ENCODE data around the gene LRRC43.
A peak's percentile ranks its signal among the peaks of the same experiment; 100 is the strongest.

LRRC43 gene, protein sequence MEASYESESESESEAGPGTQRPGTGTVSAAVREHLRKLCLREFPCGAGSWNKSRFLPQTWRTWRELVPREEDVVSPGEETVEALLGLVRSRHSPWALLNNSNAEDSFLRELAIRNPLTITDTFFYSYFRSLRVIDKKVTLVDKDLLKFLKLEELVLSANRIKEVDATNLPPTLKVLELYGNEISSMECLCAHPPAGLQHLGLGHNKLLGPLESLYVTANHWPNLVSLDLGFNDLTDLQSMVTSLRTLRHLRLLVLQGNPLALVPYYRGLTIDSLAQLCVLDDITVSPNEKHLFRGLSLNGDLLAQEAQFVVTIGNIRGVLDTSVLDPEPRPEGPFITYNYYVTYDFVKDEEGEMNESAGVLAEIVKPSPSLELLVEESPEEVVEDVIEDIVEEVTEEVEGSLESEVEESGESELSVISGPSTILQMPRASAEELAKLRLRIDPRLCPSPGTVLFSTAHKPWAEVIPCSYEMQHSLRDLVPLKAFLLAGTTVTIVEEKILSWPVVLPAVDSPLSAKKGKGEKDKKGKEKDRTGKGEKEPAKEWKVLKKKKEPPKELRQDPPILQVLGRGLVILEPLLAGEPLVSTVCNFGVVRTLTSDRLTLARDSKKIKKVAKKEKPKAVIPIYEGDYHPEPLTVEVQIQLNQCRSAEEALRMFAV

DNA sequence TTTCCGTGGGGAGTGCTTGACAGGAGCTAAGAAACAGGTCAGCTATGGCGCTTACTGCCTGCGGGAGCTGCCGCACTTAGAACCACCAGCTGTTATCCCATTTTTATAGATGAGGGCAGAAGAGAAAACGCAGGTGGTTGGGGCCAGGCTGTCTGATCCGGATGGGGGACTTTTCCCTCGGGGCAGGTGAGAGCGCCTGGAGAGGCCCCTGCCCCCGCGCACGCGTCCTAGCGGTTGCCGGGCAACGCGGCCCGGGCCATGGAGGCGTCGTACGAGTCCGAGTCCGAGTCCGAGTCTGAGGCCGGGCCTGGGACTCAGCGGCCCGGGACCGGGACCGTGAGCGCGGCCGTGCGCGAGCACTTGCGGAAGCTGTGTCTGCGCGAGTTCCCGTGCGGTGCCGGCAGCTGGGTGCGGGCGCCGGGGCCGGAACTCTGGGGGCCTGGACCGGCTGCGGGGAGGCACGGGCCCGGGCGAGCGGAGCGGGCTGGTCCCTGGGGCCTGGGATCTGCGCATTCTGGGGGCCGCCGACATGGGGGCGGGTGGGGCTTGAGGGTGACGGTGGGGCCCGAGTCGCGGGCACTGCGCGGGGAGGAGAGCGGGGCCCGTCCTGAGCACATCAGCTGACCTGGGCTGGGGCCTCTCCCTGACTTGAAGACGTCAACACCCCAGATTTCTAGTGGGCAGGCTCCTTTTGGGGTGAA lies at the start of gene LRRC43:
TSS of gene LRRC43 (plus strand) at position 237 of the 701 bp plus-strand sequence. CDS start at position 259, 22 bp downstream.
- Histone ChIP-seq H3K9me3 (ENCODE audit: control insufficient read depth in 1 of 2, low read length in 2 of 2) (no peaks in the 10 kb centered on the region), H3K36me3 (ENCODE audit: control insufficient read depth in 1 of 2, insufficient read depth in 2 of 2, low read length in 2 of 2) (no peaks in the 10 kb centered on the region), H3K4me3 (ENCODE audit: low read depth in 1 of 2, low read length in 2 of 2) (peak within 1 kb of the TSS; percentile 44 to 68), H3K4me1 (ENCODE audit: control insufficient read depth in 1 of 2, insufficient read depth in 2 of 2, low read length in 2 of 2) (peaks cover 0 to 3% of the 10 kb centered on the region in 2 donors), H3K27me3 (ENCODE audit: low read depth, low read length) (no peaks in the 10 kb centered on the region), H3K27ac (ENCODE audit: low read length) (no peak within 1 kb of the TSS)

DNA sequence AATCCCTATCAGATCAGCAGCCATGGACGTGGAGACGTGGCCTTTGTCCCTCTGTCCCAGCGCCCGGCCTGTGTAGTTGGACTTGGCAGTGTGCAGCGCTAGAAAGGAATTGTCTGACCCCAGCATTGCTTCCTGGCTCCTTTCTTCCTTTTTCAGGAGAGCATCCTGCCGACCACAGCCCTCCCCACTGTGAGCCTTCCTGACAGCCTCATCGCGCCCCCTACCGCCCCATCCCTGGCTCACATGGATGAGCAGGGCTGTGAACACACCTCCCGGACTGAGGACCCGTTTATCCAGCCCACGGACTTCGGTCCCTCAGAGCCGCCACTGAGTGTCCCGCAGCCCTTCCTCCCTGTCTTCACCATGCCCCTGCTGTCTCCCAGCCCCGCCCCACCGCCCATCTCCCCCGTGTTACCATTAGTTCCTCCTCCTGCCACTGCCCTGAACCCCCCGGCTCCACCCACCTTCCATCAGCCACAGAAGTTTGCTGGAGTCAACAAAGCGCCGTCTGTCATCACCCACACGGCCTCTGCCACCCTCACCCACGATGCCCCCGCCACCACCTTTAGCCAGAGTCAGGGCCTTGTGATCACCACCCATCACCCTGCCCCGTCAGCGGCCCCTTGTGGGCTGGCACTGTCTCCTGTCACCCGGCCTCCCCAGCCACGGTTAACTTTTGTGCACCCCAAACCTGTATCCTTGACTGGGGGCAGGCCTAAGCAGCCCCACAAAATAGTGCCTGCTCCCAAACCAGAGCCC lies 49.6 kb upstream of the LRRC43 start:
- H3K27ac ChIP-seq (ENCODE audit: low read length): no peak overlapping the region
- H3K4me1 ChIP-seq (ENCODE audit: control insufficient read depth in 1 of 2, insufficient read depth in 2 of 2, low read length in 2 of 2): no peaks in the 10 kb centered on the region
- H3K9me3 ChIP-seq (ENCODE audit: control insufficient read depth in 1 of 2, low read length in 2 of 2): no peaks in the 10 kb centered on the region
- no peak overlapping the region for H3K4me3 ChIP-seq (ENCODE audit: low read depth in 1 of 2, low read length in 2 of 2)
- H3K27me3 ChIP-seq (ENCODE audit: low read depth, low read length): no peaks in the 10 kb centered on the region
- H3K36me3 ChIP-seq (ENCODE audit: control insufficient read depth in 1 of 2, insufficient read depth in 2 of 2, low read length in 2 of 2): peaks cover 63 to 80% of the 10 kb centered on the region in 2 donors

DNA sequence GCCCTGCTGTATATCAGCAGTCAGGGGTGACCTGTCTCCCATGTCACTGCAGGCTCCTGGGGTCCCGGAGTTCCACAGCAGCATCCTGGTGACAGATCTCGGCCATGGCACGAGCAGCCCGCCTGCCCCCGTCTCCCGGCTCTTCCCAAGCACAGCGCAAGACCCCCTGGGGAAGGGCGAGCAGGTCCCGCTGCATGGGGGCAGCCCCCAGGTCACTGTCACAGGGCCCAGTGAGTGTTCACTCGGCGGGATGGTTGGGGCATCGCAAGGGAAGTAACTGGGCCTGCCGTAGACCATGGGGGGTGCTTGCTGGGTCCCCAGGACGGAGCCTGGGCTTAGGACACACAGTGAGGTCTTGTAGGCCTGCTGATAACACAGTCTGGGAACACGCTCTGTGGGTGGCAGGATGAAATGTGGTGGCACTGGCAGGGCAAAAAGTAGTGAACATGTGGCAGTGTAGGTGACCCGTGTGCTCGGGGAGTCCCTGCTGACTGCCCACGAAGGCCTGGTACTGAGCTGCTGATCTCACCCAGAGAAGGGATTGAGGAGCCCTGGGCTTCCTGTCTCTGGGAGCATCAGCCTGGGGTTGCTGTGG lies 47.4 kb upstream of the LRRC43 start:
- no peaks in the 10 kb centered on the region for H3K9me3 ChIP-seq (ENCODE audit: control insufficient read depth in 1 of 2, low read length in 2 of 2)
- no peak overlapping the region for H3K27ac ChIP-seq (ENCODE audit: low read length)
- no peaks in the 10 kb centered on the region for H3K27me3 ChIP-seq (ENCODE audit: low read depth, low read length)
- H3K4me1 ChIP-seq (ENCODE audit: control insufficient read depth in 1 of 2, insufficient read depth in 2 of 2, low read length in 2 of 2): no peaks in the 10 kb centered on the region
- no peak overlapping the region for H3K4me3 ChIP-seq (ENCODE audit: low read depth in 1 of 2, low read length in 2 of 2)
- peaks cover 50 to 78% of the 10 kb centered on the region in 2 donors for H3K36me3 ChIP-seq (ENCODE audit: control insufficient read depth in 1 of 2, insufficient read depth in 2 of 2, low read length in 2 of 2)

DNA sequence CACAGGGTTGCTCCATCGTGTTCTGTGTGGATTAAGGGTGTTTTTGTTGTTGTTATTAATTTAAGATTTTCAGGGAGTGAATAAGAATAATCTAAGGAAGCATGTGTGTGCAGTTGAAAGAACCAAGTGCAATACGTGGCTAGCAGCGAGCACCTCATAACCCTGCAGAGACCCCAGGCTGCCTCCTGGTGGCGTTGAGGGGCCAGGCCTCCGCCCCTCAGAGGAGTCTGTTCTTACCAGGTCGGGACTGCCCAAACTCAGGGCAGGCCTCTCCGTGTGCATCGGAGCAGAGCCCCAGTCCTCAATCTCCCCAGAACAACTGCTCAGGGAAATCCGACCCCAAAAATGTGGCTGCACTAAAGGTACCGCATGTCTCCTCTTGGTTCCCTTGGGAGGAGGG lies 45.7 kb upstream of the LRRC43 start:
- H3K36me3 ChIP-seq (ENCODE audit: control insufficient read depth in 1 of 2, insufficient read depth in 2 of 2, low read length in 2 of 2): peaks cover 51 to 84% of the 10 kb centered on the region in 2 donors
- H3K4me1 ChIP-seq (ENCODE audit: control insufficient read depth in 1 of 2, insufficient read depth in 2 of 2, low read length in 2 of 2): no peaks in the 10 kb centered on the region
- no peaks in the 10 kb centered on the region for H3K9me3 ChIP-seq (ENCODE audit: control insufficient read depth in 1 of 2, low read length in 2 of 2)
- no peak overlapping the region for H3K4me3 ChIP-seq (ENCODE audit: low read depth in 1 of 2, low read length in 2 of 2)
- no peaks in the 10 kb centered on the region for H3K27me3 ChIP-seq (ENCODE audit: low read depth, low read length)
- H3K27ac ChIP-seq (ENCODE audit: low read length): no peak overlapping the region

DNA sequence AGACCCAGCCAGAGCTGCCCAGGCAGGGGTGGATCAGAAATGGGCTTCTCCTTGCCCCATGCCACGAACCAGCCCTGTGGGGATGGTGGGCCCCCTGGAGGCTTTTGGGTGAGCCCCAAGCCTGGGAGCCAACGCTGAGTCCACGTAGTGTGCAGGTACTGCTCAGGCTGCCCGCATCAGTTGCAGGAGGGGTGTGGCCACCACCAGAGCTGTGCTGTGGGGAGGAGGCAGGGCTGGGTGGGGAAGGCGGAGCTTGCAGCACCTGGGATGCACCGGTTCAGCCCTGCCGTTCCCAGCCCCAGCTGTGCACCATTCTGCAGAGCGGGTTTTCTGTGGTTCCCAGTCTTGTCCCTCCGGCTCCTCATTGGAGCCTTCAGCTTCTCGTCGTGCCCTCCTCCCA lies 45.2 kb upstream of the LRRC43 start:
- Histone ChIP-seq H3K4me3 (ENCODE audit: low read depth in 1 of 2, low read length in 2 of 2) (no peak overlapping the region), H3K27ac (ENCODE audit: low read length) (no peak overlapping the region), H3K4me1 (ENCODE audit: control insufficient read depth in 1 of 2, insufficient read depth in 2 of 2, low read length in 2 of 2) (no peaks in the 10 kb centered on the region), H3K27me3 (ENCODE audit: low read depth, low read length) (no peaks in the 10 kb centered on the region), H3K9me3 (ENCODE audit: control insufficient read depth in 1 of 2, low read length in 2 of 2) (no peaks in the 10 kb centered on the region), H3K36me3 (ENCODE audit: control insufficient read depth in 1 of 2, insufficient read depth in 2 of 2, low read length in 2 of 2) (peaks cover 51 to 85% of the 10 kb centered on the region in 2 donors)

DNA sequence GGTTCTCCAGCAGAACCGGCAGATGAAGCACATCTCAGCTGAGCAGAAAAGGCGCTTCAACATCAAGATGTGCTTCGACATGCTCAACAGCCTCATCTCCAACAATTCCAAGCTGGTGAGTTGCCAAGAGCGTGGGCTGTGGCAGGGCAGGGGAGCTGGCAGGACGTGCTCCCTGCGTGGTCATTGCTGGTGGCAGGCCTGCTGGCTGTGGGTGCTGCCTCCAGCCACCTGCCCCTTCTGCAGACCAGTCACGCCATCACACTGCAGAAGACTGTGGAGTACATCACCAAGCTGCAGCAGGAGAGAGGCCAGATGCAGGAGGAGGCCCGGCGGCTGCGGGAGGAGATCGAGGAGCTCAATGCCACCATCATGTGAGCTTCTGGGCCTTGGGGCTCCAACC lies 44.7 kb upstream of the LRRC43 start:
- no peak overlapping the region for H3K4me3 ChIP-seq (ENCODE audit: low read depth in 1 of 2, low read length in 2 of 2)
- no peak overlapping the region for H3K27ac ChIP-seq (ENCODE audit: low read length)
- H3K27me3 ChIP-seq (ENCODE audit: low read depth, low read length): no peaks in the 10 kb centered on the region
- no peaks in the 10 kb centered on the region for H3K9me3 ChIP-seq (ENCODE audit: control insufficient read depth in 1 of 2, low read length in 2 of 2)
- peaks cover 51 to 85% of the 10 kb centered on the region in 2 donors for H3K36me3 ChIP-seq (ENCODE audit: control insufficient read depth in 1 of 2, insufficient read depth in 2 of 2, low read length in 2 of 2)
- H3K4me1 ChIP-seq (ENCODE audit: control insufficient read depth in 1 of 2, insufficient read depth in 2 of 2, low read length in 2 of 2): no peaks in the 10 kb centered on the region

DNA sequence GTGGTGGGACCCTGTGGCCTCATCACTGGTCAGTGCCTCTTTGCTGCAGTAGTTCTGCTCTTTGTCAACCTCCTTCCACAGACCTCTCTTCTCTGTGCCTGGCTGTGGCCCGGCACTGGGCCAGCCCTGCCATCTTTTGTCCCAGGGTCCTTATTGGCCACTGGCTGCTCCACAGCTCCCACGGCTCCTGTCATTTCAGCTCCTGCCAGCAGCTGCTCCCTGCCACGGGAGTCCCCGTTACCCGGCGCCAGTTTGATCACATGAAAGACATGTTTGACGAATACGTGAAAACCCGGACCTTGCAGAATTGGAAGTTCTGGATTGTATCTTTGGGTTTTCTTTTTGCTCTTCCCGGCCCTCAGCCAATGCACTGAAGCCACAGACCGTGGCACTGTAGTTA lies 44.3 kb upstream of the LRRC43 start:
- Histone ChIP-seq H3K4me3 (ENCODE audit: low read depth in 1 of 2, low read length in 2 of 2) (no peak overlapping the region), H3K27ac (ENCODE audit: low read length) (no peak overlapping the region), H3K9me3 (ENCODE audit: control insufficient read depth in 1 of 2, low read length in 2 of 2) (no peaks in the 10 kb centered on the region), H3K36me3 (ENCODE audit: control insufficient read depth in 1 of 2, insufficient read depth in 2 of 2, low read length in 2 of 2) (peaks cover 54 to 85% of the 10 kb centered on the region in 2 donors), H3K4me1 (ENCODE audit: control insufficient read depth in 1 of 2, insufficient read depth in 2 of 2, low read length in 2 of 2) (no peaks in the 10 kb centered on the region), H3K27me3 (ENCODE audit: low read depth, low read length) (no peaks in the 10 kb centered on the region)

DNA sequence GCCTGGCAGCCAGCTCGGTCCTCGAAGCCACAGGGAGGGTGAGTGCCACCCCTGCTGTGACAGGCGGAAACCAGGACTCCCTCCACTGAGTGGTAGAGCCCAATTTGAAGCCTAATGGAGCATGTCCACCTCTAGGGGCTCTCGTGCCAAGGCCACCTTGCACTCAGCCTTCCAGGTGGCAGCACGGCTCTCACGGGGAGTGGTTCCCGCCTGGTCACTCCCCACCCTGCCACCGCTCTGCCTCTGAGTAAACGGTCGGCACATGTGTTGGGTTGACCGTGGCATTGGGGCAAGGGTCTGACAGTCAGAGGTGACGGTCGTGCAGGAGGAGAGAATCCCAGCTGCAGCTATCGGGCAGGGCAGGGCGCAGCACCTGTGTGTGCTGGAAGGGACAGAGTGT lies 43.7 kb upstream of the LRRC43 start:
- Histone ChIP-seq H3K27me3 (ENCODE audit: low read depth, low read length) (no peaks in the 10 kb centered on the region), H3K4me1 (ENCODE audit: control insufficient read depth in 1 of 2, insufficient read depth in 2 of 2, low read length in 2 of 2) (no peaks in the 10 kb centered on the region), H3K27ac (ENCODE audit: low read length) (no peak overlapping the region), H3K4me3 (ENCODE audit: low read depth in 1 of 2, low read length in 2 of 2) (no peak overlapping the region), H3K36me3 (ENCODE audit: control insufficient read depth in 1 of 2, insufficient read depth in 2 of 2, low read length in 2 of 2) (peaks cover 54 to 84% of the 10 kb centered on the region in 2 donors), H3K9me3 (ENCODE audit: control insufficient read depth in 1 of 2, low read length in 2 of 2) (no peaks in the 10 kb centered on the region)

DNA sequence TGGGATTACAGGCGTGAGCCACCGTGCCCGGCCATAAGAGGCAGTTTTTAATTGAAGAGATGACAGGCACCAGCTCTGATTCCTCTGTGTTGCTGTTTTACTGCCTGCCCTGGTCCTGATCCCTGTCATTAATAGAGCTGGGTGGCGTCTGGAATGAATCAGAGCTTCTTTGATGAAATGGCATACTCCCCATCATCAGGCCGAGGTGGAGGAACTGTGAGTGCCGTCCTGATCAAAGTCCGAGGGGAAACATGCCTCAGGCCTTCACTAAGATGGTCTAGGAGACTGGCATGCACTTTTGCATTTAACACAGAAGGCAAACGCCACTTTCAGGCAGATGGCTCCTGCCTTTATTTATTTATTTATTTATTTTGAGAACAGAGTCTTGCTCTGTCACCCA lies 43.0 kb upstream of the LRRC43 start:
- Histone ChIP-seq H3K4me1 (ENCODE audit: control insufficient read depth in 1 of 2, insufficient read depth in 2 of 2, low read length in 2 of 2) (no peaks in the 10 kb centered on the region), H3K9me3 (ENCODE audit: control insufficient read depth in 1 of 2, low read length in 2 of 2) (no peaks in the 10 kb centered on the region), H3K4me3 (ENCODE audit: low read depth in 1 of 2, low read length in 2 of 2) (no peak overlapping the region), H3K27ac (ENCODE audit: low read length) (no peak overlapping the region), H3K27me3 (ENCODE audit: low read depth, low read length) (no peaks in the 10 kb centered on the region), H3K36me3 (ENCODE audit: control insufficient read depth in 1 of 2, insufficient read depth in 2 of 2, low read length in 2 of 2) (peaks cover 54 to 83% of the 10 kb centered on the region in 2 donors)

DNA sequence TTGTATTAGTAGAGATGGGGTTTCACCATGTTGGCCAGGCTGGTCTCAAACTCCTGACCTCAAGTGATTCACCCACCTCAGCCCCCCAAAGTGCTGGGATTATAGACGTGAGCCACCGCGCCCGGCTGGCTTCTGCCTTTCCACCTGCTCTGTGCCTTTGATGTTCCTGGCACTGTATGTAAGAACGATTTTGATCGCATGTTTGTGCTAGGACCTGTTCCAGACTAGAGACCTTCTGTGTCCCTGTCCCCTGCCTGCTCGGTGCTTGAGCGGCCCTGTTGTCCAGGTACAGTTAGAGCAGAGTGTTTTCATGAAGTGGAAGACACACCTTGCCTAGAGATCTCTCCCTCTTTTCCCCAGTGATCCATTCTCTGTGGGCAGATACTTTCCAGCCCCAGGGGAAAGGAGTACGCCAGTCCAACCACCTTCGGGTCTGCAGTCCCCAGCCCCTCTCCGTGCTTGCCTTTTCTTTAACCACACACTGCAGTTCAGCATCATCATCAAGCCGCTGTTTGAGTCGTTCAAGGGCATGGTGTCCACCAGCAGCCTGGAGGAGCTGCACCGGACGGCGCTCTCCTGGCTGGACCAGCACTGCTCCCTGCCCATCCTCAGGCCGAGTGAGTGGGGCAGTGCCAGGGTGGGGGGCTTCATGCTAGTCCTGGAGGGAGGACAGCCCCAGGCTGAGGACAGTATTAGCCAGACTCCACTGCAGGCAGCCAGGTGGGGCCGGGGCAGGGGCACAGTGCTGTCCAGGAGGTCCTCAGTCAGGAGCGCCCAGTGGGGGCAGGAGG lies 42.3 kb upstream of the LRRC43 start:
- H3K27ac ChIP-seq (ENCODE audit: low read length): no peak overlapping the region
- peaks cover 47 to 80% of the 10 kb centered on the region in 2 donors for H3K36me3 ChIP-seq (ENCODE audit: control insufficient read depth in 1 of 2, insufficient read depth in 2 of 2, low read length in 2 of 2)
- no peaks in the 10 kb centered on the region for H3K9me3 ChIP-seq (ENCODE audit: control insufficient read depth in 1 of 2, low read length in 2 of 2)
- H3K4me3 ChIP-seq (ENCODE audit: low read depth in 1 of 2, low read length in 2 of 2): no peak overlapping the region
- H3K4me1 ChIP-seq (ENCODE audit: control insufficient read depth in 1 of 2, insufficient read depth in 2 of 2, low read length in 2 of 2): no peaks in the 10 kb centered on the region
- H3K27me3 ChIP-seq (ENCODE audit: low read depth, low read length): no peaks in the 10 kb centered on the region
